OCI-LY7 (cell line): Measurements from ENCODE around the gene ZSWIM9.

Experiments used
- CTCF ChIP-seq: fragments of 200-600 bp; sonication (generic); conservative IDR thresholded peaks from 2 replicates; pipeline ENCODE4 v1.5.1; 2014; ENCODE audit warnings: mild to moderate bottlenecking, antibody characterized with exemption, low read length, moderate library complexity, mixed read lengths
- EZH2phosphoT487 ChIP-seq: fragments of 200-600 bp; sonication (generic); IDR thresholded peaks from 2 replicates; pipeline ENCODE4 v1.6.1; 2018; ENCODE audit warnings: low read depth, borderline replicate concordance, mild to moderate bottlenecking, mixed run types, antibody characterized with exemption, low read length, moderate library complexity, mixed read lengths

- TF ChIP-seq CTCF, result no peak
- no peak for TF ChIP-seq EZH2phosphoT487
Observed at GRCh38 chr19:48133094-48133493, 37.4 kb upstream of the ZSWIM9 start.
